Right lung (tissue), 10 donors: ENCODE data around the gene SPACA6. TPM values are rescaled to one million over a fixed set of nuclear protein-coding genes. Genes with fewer than 3 reads are reported as not detected.
"Not testable (repeated sequence)": the region's sequence is repeated elsewhere in the genome, so short reads cannot be mapped to it uniquely, and the experiment has no call there.

ENCODE experiments used
- DNase-seq, 2 donors: peaks; one replicate each; pipeline ENCODE4 v3.0.0-alpha.2; 2013
- long read RNA-seq, 8 donors: transcript quantifications; one replicate each; lab custom pipeline, GENCODE V29; 2026
- polyA plus RNA-seq, 5 donors: library from polyadenylated mRNA; unstranded; fragments of 120-200 nt; gene quantifications; one replicate each; pipeline versions ENCODE4 v1.2.1 to v1.2.3, GENCODE V29; 2013; ENCODE audit warnings: inconsistent platforms in 1 of 5, low replicate concordance in 1 of 5; ENCODE audit not compliant: insufficient read length in 5 of 5, insufficient read depth in 1 of 5

SPACA6 gene
- polyA plus RNA-seq = 10 to 100 TPM; 14.7 to 21.7 (median 20.5) TPM
- long read RNA-seq, donor 1, partial matches to known transcripts = 0 of 2 reads
- long read RNA-seq, donor 1, other reads (novel, unspliced or antisense) = 0 of 2 reads
- long read RNA-seq, donor 2, partial matches to known transcripts = 0 of 1 reads
- long read RNA-seq, donor 2, other reads (novel, unspliced or antisense) = 0 of 1 reads
- long read RNA-seq, donor 3, partial matches to known transcripts = 5 of 10 reads
- long read RNA-seq, donor 3, other reads (novel, unspliced or antisense) = 0 of 10 reads
- long read RNA-seq, donor 4 = 0 reads
- long read RNA-seq, donor 5, partial matches to known transcripts = 0 of 1 reads
- long read RNA-seq, donor 5, other reads (novel, unspliced or antisense) = 0 of 1 reads
- long read RNA-seq, donor 6, partial matches to known transcripts = 0 of 3 reads
- long read RNA-seq, donor 6, other reads (novel, unspliced or antisense) = 0 of 3 reads
- long read RNA-seq, donor 7, partial matches to known transcripts = 0 of 2 reads
- long read RNA-seq, donor 7, other reads (novel, unspliced or antisense) = 0 of 2 reads
- long read RNA-seq, donor 8 = 0 reads

DNA sequence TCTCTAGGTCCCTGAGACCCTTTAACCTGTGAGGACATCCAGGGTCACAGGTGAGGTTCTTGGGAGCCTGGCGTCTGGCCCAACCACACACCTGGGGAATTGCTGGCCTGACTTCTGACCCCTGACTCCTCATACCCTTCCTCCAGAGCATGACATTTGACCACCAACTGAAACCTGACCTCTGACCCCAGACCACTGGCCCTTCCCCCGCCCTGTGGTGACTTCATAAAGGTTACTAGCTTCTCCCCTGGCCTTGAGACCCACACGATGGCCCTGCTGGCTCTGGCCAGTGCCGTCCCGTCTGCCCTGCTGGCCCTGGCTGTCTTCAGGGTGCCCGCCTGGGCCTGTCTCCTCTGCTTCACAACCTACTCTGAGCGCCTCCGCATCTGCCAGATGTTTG lies at the start of gene SPACA6:
Gene SPACA6, plus strand, starts transcription at position 71 of the 400 bp plus-strand sequence. Its CDS starts 197 bp downstream, at position 268.
- no peak for DNase-seq

DNA sequence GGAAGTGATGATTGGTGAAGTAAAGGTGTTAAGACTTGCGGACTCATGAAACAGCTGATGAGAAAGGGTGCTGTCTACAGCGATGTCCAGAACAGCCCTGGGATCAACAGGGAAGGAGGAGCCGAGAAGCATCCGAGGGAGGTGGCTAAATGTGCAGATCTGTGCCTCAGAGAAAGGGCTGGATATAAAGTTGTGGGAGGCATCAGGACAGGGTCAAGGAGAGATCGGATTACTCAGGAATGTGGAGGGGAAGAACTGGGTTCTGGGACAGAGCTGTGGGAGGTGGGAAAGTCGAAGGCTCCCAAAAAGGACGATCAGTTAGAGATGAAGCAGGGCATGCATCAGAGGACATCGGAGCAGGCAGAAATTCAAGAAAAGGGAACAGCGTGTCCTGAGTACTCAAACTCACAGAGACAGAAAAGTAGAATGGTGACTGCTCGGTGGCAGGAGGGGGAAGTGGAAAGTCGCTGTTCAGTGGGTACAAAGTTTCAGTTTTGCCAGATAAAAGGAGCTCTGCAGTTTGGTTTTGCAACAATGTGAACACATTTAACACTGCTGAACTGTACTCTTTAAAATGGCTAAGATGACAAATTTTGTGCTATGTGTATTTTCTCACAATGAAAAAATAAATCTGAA lies 48.4 kb upstream of the SPACA6 start:
- no peak for DNase-seq

GRCh38 chr19:51646730-51647129 lies 46.4 kb upstream of the SPACA6 start, which contains the start of gene SIGLEC14:
SIGLEC14 (minus strand) TSS chr19:51646825; CDS start chr19:51646759, 66 bp downstream.
- not testable (repeated sequence) for DNase-seq

- no peak for DNase-seq
These were observed 45.8 kb upstream of the SPACA6 start for GRCh38 chr19:51647318-51647717.

DNA sequence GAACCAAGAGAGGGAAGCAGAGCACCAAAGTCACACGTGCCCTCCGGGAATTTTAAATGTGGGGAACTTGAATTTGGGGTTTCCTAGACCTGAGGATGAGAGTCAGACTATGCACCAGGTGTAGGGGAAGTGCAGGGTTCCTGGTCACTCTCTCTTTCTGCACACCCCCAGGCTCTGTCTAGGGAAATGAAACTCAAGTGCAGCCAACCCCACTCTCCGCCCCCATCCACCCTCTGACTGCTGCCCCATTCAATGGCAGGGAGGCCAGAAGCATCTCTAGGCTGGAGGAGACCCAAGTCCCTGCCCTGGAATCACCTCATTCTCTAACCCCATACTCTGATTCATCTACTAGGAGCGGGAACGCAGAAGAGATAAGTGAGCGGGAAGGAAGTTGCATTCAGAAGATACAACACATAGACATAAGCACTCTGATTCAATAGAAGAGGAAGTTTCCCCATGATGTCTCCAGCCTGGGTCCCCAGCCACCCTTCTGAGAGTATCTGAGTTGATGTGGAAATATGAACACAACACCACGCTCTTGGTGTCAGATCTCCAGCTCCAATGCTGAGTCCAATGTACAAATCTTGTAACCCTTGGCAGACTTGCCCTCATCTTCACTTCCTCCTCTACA lies 41.8 kb upstream of the SPACA6 start:
- DNase-seq = no peak

GRCh38 chr19:51652266-51652665 lies 40.9 kb upstream of the SPACA6 start:
- DNase-seq = no peak

GRCh38 chr19:51653162-51653561 lies 40.0 kb upstream of the SPACA6 start:
- no peak for DNase-seq

DNA sequence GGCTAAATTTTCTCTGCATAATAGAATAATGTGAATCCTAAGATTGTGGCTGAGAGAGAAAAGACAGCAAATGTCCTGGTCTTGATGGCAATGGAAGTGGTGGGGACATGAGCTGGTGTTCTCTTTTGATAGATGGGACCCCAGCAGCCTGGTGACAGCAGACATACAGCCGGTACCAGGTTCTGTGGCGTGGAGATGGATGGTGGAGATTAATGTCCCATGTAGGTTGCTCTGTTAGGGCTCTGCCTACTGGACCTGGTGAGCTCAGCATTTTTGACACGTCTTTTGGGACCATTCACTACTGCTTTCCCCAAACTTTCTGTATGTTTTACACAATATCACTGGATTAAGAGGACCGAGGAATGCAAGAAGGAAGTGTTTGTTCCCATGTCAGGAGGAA lies 38.3 kb upstream of the SPACA6 start:
- no peak for DNase-seq

GRCh38 chr19:51660975-51661600 lies 32.0 kb upstream of the SPACA6 start:
- DNase-seq = peak; percentile 44 to 64

DNA sequence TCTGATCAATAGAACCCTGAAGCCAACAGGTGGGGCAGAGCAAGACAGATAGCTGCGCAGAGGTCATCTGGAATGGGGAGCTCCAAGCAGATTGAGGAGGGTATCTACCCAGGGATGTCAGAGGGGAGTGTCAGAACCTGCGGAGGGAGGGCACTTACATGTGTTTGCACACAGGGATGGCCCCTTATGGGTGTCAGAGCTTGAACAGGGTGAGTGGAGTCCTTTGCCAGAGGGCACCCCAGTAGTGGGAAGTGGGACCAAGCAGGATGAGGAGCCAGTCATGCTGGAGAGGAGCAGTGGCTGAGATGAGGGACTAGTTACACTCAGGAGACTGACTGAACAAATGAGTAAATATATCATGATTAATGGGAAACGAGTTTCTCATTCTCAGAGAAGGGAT lies 29.5 kb upstream of the SPACA6 start:
- no peak for DNase-seq

DNA sequence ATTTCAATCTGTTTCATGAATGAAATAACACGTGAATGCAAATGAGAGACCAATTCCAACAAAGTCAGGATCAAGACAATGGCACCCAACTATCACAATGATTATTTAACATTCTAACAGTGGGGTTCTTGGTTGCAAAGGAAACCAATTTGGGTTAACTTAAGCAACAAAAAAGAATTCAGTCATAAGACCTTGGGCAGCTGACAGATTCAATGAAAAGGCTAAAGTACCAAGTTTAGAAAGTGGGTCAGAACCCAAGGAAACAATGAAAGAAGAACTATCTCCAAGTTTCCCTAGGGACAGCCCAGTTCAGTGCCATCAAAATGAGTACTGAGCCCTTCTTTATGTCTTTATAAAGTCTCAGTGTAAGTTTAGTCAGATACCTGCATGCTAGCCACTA lies 29.0 kb upstream of the SPACA6 start:
- no peak for DNase-seq

DNA sequence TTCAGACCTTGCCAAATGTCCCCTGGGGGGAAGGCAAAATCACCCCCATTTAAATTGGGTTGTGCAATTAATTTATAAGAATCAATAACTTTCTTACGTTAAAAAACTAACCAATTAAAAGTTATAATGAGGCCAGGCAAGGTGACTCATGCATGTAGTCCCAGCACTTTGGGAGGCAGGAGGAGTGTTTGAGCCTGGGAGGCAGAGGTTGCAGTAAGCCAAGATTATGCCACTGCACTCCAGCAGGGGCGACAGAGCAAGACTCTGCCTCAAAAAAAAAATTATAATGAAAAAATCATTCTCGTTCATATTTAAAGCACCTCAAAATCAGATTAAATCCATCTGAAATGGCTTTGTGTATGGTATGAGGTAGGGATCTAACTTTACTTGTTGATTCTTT lies 28.1 kb upstream of the SPACA6 start:
- no peak for DNase-seq

DNA sequence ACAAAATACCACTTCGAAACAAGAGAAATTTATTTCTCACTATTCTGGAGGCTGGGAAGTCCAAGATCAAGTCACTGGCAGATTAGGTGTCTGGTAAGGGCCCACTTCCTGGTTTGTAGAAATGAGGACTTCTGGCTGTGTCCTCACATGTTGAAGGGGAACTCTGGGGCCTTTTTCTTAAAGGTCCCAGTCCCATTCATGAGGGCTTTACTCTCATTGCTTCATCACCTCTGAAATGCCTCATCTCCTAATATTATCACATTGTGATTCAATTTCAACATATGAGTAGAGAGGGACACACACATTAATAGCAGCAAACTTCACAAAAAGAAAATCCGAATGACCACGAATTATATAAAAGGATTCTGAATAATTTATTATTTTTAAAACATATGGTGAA lies 24.9 kb upstream of the SPACA6 start:
- no peak for DNase-seq

GRCh38 chr19:51675911-51676565 lies 17.1 kb upstream of the SPACA6 start:
- not testable (repeated sequence) for DNase-seq

DNA sequence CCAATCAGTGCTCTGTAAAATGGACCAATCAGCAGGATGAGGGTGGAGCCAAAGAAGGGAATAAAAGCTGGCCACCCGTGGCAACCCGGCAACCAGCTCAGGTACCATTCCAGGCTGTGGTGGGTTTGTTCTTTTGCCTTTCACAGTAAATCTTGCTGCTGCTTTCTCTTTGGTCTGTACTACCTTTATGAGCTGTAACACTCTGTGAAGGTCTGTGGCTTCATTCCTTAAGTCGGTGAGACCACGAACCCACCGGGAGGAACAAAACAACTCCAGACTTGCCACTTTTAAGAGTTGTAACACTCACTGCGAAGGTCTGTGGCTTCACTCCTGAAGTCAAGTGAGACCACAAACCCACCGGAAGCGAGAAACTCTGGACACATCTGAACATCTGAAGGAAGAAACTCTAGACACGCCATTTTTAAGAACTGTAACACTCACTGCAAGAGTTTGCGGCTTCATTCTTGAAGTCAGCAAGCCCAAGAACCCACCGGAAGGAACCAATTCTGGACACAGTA lies 16.5 kb upstream of the SPACA6 start:
- no peak for DNase-seq

- no peak for DNase-seq
These were observed 12.7 kb upstream of the SPACA6 start for GRCh38 chr19:51680474-51680873.

DNA sequence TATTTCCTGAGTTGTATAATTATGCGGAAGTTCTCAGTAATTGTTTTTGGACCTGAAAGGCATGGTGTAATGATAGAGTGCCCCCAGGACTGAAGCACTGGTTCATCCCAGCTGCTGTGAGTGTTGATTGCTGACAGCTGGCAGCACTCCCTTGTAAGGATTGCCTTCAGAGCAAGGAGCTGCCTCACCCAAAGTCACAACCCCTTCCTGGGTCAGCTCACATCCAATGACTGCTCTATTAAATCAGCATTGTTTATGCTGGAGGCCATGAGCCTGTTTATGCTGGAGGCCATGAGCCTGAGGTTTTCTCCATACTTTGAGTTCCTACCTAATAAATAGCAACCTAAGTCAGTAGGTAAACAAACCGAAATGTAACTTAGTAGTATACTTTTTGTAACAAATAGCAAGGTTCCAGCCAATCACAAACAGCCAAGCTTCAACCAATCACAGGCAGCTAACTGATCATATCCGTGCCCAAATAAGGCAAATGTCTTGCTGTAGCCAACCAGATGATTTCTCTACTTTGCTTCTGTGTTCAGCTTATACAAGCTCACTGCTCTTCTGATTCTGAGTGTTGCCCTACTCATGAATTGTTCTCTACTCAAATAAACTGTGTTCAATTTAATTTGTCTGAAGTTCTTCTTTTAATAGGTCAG lies 11.7 kb upstream of the SPACA6 start:
- peak; percentile 35 to 52 for DNase-seq

DNA sequence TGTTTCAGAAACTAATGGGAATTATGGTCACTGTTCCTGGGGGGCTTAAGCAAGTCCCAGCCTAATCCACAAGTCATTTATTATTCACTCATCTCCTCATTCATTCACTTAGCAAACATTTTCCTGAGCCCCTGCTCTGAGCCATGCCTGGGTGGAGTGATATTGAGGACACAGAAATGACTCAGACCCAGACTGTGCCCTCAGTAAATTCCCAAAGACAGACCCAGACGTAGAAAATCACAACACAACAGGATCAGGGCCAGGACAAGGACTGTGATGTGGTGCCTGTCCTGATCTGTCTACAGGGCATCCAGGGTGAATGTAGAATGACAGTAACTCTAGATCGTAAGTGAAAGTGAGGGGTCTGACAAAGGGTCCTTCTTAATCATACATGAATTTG lies 7.0 kb upstream of the SPACA6 start:
- no peak for DNase-seq

GRCh38 chr19:51687791-51688670 lies 5.1 kb upstream of the SPACA6 start:
- peak; percentile 51 for DNase-seq
